ENCODE measurements around the gene ITGA7. TPM values are rescaled to one million over a fixed set of nuclear protein-coding genes. Genes with fewer than 3 reads are reported as not detected.

Gene ITGA7
- total RNA-seq, 1 experiment from 2014 or later = 2.5 TPM

DNA sequence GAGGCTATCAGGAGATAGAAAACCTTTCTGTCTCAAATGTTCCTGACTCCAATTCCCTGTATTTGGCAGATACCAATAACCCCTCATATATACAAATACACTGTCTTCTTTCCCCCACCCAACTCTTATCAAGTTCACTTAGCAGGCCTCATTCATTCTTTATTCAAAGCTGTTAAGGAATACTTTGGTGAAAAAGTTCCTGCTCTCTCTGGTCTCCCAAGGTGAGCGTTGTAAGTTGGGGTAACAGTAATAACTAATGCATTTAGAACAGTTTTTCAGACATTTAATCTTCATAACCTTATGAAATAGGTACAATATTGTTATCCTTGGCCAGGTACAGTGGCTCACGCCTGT lies 31.3 kb upstream of the ITGA7 start:
- TF ChIP-seq, protein P1, sequence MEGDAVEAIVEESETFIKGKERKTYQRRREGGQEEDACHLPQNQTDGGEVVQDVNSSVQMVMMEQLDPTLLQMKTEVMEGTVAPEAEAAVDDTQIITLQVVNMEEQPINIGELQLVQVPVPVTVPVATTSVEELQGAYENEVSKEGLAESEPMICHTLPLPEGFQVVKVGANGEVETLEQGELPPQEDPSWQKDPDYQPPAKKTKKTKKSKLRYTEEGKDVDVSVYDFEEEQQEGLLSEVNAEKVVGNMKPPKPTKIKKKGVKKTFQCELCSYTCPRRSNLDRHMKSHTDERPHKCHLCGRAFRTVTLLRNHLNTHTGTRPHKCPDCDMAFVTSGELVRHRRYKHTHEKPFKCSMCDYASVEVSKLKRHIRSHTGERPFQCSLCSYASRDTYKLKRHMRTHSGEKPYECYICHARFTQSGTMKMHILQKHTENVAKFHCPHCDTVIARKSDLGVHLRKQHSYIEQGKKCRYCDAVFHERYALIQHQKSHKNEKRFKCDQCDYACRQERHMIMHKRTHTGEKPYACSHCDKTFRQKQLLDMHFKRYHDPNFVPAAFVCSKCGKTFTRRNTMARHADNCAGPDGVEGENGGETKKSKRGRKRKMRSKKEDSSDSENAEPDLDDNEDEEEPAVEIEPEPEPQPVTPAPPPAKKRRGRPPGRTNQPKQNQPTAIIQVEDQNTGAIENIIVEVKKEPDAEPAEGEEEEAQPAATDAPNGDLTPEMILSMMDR (IDR thresholded peaks at IDR 0.05) = peak; percentile 47
- TF ChIP-seq, protein P2, sequence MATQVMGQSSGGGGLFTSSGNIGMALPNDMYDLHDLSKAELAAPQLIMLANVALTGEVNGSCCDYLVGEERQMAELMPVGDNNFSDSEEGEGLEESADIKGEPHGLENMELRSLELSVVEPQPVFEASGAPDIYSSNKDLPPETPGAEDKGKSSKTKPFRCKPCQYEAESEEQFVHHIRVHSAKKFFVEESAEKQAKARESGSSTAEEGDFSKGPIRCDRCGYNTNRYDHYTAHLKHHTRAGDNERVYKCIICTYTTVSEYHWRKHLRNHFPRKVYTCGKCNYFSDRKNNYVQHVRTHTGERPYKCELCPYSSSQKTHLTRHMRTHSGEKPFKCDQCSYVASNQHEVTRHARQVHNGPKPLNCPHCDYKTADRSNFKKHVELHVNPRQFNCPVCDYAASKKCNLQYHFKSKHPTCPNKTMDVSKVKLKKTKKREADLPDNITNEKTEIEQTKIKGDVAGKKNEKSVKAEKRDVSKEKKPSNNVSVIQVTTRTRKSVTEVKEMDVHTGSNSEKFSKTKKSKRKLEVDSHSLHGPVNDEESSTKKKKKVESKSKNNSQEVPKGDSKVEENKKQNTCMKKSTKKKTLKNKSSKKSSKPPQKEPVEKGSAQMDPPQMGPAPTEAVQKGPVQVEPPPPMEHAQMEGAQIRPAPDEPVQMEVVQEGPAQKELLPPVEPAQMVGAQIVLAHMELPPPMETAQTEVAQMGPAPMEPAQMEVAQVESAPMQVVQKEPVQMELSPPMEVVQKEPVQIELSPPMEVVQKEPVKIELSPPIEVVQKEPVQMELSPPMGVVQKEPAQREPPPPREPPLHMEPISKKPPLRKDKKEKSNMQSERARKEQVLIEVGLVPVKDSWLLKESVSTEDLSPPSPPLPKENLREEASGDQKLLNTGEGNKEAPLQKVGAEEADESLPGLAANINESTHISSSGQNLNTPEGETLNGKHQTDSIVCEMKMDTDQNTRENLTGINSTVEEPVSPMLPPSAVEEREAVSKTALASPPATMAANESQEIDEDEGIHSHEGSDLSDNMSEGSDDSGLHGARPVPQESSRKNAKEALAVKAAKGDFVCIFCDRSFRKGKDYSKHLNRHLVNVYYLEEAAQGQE (IDR thresholded peaks at IDR 0.05; ENCODE audit: insufficient read depth in 1 of 2, low read depth in 2 of 2, low read length in 1 of 2) = no peak
- no peaks in the 10 kb centered on the region for H3K36me3 ChIP-seq (ENCODE audit: control insufficient read depth, insufficient read depth, low read length)
- no peak overlapping the region for H3K27ac ChIP-seq (ENCODE audit: low read length)
- ChIA-PET POLR2A (interaction anchor here (0.8 to 1.3 kb wide), 2 partner anchors 10 to 79 kb away, joined by 4 to 5 read pairs; partner anchors contain the start of genes CD63, ORMDL2 and SARNP), CTCF (interaction anchor here (0.6 to 2.7 kb wide), 13 partner anchors 9 to 1435 kb away, joined by 3 to 17 read pairs (median 6); partner anchors contain the start of genes ORMDL2, SARNP and SUOX)
- no peak for DNase-seq (ENCODE audit: low read depth, low spot score)
- H3K4me1 ChIP-seq (ENCODE audit: control insufficient read depth, insufficient read depth, low read length) = peaks cover 12% of the 10 kb centered on the region
- no peaks in the 10 kb centered on the region for H3K27me3 ChIP-seq (ENCODE audit: control insufficient read depth, insufficient read depth, low read length)
- ATAC-seq = no peak
- no peaks in the 10 kb centered on the region for H3K9me3 ChIP-seq (ENCODE audit: control insufficient read depth, insufficient read depth, low read depth, low read length)
- in situ Hi-C loops (cut with HindIII; ENCODE audit: low pct_unique_long_range_greater_than_20kb, low sequenced_read_pairs) (no loop called here), intact Hi-C loops (cut with micrococcal nuclease; ENCODE audit: unreplicated experiment) (loop anchor here (2.0 to 5.0 kb wide), 2 partner anchors 58 to 78 kb away; partner anchors contain the start of genes ORMDL2 and SARNP)
- peak overlapping the region; percentile 44 to 73 for H3K4me3 ChIP-seq (ENCODE audit: low read depth in 2 of 2, low read length in 2 of 2)
- BruUV-seq (replicated peaks) = no TSS peak

DNA sequence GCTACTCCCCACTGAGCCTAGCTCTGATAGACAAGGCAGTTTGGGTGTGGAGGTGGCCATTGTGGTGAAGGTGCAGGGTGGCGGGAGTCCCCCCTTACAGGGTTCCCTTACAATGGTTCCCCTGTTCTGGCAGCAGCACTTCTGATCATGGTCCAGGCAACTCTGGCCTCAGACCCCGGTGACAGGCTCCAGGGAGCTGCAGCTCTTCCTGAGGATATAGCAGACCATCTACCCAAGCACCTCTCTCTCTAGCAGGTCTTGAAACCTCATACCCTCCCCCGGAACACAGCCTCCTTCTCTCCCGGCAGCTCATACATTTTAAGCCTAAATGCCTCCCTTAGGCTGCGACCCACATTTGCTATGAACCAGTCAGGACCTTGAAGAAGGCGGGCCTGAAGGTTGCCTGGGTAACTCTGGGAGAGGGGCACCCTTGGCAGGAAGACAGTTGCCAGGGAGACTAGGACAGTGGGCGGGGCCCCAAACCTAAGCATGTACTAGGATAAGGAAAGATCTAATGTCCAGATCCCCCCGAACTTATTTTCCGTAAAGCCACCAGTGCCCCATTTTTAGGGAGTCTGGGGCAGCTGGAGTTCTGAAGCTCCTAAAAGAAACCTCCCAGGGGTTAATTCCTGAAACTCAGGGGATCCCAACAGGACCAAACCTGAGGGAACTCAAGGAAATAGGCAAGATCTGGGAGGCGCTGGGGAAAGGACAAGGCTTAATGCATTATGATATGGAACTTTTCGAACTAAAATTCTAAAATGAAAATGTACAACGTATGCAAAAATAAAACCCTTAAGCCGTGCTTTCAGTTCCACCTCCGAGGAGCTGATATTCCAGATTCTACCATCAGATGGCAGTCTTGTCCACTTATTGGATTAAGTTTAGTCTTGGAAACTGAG lies 30.7 kb upstream of the ITGA7 start:
- H3K9me3 ChIP-seq (ENCODE audit: control insufficient read depth, insufficient read depth, low read depth, low read length) = no peaks in the 10 kb centered on the region
- H3K4me3 ChIP-seq (ENCODE audit: low read depth in 2 of 2, low read length in 2 of 2) = peak overlapping the region; percentile 44 to 73
- in situ Hi-C loops (cut with HindIII; ENCODE audit: low pct_unique_long_range_greater_than_20kb, low sequenced_read_pairs) (no loop called here), intact Hi-C loops (cut with micrococcal nuclease; ENCODE audit: unreplicated experiment) (loop anchor here (2.0 to 5.0 kb wide), 2 partner anchors 58 to 79 kb away; partner anchors contain the start of genes ORMDL2 and SARNP)
- H3K36me3 ChIP-seq (ENCODE audit: control insufficient read depth, insufficient read depth, low read length) = no peaks in the 10 kb centered on the region
- TF ChIP-seq, protein P1 (IDR thresholded peaks at IDR 0.05) = peak; percentile 83
- TF ChIP-seq SIN3A (IDR thresholded peaks at IDR 0.05; ENCODE audit: borderline replicate concordance, insufficient read depth, low read depth, low read length) = no peak
- DNase-seq (ENCODE audit: low read depth, low spot score) (peak; percentile 91), ATAC-seq (peak; percentile 74)
- H3K4me1 ChIP-seq (ENCODE audit: control insufficient read depth, insufficient read depth, low read length) = peaks cover 12% of the 10 kb centered on the region
- H3K27ac ChIP-seq (ENCODE audit: low read length) = peak overlapping the region; percentile 30; the same call in 1 of the 2 replicates
- ChIA-PET POLR2A (interaction anchor here (0.8 to 1.3 kb wide), 2 partner anchors 9 to 80 kb away, joined by 4 to 5 read pairs; partner anchors contain the start of genes CD63, ORMDL2 and SARNP), CTCF (interaction anchor here (0.5 to 2.7 kb wide), 15 partner anchors 9 to 1434 kb away, joined by 3 to 17 read pairs (median 6); partner anchors contain the start of genes ORMDL2, SARNP and SUOX)
- H3K27me3 ChIP-seq (ENCODE audit: control insufficient read depth, insufficient read depth, low read length) = no peaks in the 10 kb centered on the region
- BruUV-seq (replicated peaks) = no TSS peak

Measured in Panc1 (cell line).